Measurements from ENCODE around the gene HBE1.
"Not testable (repeated sequence)": the region's sequence is repeated elsewhere in the genome, so short reads cannot be mapped to it uniquely, and the experiment has no call there.

HBE1 gene

DNA sequence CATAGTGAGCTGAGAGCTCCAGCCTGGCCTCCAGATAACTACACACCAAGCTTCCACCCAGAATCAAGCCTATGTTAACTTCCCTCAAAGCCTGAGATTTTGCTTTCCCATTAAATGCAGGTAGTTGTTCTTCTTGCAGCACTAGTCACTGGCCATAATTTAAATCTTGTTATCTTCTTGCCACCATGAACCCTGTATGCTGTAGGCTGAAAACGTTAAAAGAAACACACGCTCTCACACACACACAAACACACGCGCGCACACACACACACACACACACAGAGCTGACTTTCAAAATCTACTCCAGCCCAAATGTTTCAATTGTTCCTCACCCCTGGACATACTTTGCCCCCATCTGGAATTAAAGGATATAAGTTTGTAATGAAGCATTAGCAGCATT, 16.3 kb downstream of the HBE1 start:
- DNase-seq (ENCODE audit: low read depth in 2 of 3, low spot score in 1 of 3): not testable (repeated sequence)

- no peak for DNase-seq (ENCODE audit: low read depth in 2 of 3, low spot score in 1 of 3)
Observed at GRCh38 chr11:5252919-5253265, 16.9 kb downstream of the HBE1 start.

DNA sequence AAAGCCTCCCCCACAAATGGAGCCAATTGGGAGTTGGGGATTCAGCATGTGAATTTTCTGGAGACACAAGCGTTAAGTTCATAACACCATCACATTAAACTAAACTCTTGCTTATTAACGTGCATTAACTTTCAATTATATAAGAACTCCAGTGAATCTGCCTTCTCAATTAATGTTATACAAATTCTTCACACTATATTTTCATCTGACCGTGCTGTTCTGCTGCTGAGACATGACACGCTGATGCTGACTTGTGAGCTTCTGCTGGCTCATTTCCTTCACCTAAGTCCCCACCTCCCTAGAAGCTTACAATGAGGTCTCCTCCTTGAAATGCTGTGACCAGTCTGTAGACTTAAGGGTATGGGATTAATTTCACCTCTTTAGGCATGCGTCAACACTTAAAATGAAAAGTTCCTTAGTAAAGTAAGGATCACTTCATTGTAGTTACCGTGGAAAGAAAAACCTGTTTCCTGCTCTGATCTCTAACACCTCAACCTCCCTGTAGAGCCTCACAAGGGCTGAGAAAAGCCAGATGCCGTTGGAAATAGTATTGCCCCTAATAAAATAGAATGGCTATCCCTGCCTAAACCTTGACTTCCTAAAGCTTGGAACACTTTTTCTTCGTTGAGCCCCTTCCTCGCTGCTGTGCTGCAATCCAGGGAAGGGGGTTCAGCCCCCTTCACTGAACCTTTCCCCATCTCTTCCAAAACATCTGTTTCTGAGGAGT, 17.4 kb downstream of the HBE1 start:
- no peak for DNase-seq (ENCODE audit: low read depth in 2 of 3, low spot score in 1 of 3)

GRCh38 chr11:5251746-5252145, 18.0 kb downstream of the HBE1 start:
- no peak for DNase-seq (ENCODE audit: low read depth in 2 of 3, low spot score in 1 of 3)

DNA sequence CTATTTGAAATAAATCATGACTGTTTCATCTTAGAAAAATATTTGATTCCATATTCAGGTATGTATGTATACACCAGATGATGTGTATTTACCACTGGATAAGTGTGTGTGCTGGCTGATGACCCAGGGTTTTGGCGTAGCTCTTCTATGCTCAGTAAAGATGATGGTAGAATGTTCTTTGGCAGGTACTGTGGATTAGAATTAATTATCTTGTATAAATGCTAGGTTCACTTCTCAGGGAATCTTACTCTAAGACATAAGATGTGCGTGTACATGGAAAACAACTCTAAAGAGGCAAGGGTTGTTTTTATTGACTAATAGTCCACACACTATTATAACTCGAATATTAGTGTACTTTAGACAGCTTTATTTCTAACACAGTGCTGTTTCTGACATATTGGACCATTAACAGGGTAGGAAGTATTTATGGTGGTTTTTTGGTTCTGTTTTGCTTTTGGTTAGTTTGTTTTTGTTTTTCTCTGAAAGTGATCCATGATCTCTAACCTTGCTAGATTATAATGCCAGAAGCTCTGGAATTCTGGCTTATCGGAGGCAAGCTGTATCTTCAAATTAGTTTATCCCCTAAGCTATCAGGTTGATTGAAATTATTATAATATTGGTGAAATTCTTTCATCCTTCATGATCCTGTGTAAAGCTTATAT, 19.1 kb downstream of the HBE1 start:
- DNase-seq (ENCODE audit: low read depth in 2 of 3, low spot score in 1 of 3): no peak

DNA sequence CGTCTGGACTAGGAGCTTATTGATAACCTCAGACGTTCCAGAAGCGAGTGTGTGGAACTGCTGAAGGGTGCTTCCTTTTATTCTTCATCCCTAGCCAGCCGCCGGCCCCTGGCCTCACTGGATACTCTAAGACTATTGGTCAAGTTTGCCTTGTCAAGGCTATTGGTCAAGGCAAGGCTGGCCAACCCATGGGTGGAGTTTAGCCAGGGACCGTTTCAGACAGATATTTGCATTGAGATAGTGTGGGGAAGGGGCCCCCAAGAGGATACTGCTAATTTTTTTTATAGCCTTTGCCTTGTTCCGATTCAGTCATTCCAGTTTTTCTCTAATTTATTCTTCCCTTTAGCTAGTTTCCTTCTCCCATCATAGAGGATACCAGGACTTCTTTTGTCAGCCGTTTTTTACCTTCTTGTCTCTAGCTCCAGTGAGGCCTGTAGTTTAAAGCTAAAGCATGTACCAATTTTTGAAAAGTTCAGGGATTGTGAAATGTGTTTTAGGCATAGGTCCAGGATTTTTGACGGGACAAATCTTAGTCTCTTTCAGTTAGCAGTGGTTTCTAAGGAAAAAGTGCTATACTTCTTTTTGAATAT, 19.8 kb downstream of the HBE1 start, which contains the start of gene HBG1:
Gene HBG1, minus strand, starts transcription at position 51 of the 590 bp plus-strand sequence. CDS start 53 bp downstream, outside the sequence.
- not testable (repeated sequence) for DNase-seq (ENCODE audit: low read depth in 2 of 3, low spot score in 1 of 3)

DNA sequence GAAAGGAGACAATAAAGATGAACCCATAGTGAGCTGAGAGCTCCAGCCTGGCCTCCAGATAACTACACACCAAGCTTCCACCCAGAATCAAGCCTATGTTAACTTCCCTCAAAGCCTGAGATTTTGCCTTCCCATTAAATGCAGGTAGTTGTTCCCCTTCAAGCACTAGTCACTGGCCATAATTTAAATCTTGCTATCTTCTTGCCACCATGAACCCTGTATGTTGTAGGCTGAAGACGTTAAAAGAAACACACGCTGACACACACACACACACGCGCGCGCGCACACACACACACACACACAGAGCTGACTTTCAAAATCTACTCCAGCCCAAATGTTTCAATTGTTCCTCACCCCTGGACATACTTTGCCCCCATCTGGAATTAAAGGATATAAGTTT, 21.2 kb downstream of the HBE1 start:
- not testable (repeated sequence) for DNase-seq (ENCODE audit: low read depth in 2 of 3, low spot score in 1 of 3)

DNA sequence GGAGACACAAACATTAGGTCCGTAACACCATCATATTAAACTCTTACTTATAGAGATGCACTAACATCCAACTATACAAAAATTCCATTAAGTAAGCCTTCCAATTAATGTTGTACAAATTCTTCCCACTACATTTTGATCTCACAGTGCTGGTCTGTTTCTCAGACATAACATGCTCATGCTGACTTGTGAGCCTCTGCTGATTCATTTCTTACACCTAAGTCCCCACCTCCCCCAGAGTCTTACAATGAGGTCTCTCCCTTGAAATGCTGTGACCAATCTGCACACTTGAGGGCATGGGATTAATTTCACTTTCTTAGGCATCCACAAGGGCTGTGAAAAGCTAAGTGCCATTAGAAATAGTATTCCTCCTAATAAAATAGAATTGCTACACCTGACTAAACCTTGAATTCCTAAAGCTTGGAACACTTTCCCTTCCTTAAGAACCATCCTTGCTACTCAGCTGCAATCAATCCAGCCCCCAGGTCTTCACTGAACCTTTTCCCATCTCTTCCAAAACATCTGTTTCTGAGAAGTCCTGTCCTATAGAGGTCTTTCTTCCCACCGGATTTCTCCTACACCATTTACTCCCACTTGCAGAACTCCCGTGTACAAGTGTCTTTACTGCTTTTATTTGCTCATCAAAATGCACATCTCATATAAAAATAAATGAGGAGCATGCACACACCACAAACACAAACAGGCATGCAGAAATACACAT, 22.1 kb downstream of the HBE1 start:
- no peak for DNase-seq (ENCODE audit: low read depth in 2 of 3, low spot score in 1 of 3)

DNA sequence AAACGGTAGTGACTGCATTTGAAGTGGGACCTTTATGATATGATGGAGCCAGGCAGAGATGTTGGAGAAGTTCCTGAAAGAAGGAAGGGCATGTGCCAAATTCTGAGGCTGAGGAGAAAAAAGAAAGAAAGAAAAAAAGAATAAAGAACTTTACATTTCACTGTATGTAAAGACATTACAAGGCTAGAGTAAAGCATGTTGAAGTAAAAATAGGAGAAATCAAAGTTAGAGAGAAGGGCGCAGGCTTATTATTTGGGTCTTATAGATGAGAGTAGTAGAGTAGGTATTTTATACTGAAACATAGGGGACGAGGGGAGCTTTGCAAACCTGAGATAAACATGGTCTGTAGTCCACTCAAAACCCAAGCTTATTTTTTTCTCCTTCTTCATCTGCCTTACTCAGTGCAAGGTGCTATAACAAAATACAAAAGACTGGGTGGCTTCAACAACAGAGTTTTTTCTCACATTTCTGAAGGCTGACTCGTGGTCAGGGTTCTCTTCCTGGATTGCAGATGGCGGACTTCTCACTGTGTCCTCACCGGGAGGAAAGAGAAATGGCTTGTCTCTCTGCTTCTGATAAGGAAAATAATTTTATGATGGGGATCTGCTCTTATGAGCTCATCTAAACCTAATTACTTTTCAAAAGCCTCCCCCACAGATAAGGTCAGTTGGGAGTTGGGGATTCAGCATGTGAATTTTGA, 22.8 kb downstream of the HBE1 start:
- no peak for DNase-seq (ENCODE audit: low read depth in 2 of 3, low spot score in 1 of 3)

- no peak for DNase-seq (ENCODE audit: low read depth in 2 of 3, low spot score in 1 of 3)
Observed at GRCh38 chr11:5245155-5245554, 24.6 kb downstream of the HBE1 start.

- no peak for DNase-seq (ENCODE audit: low read depth in 2 of 3, low spot score in 1 of 3)
Observed at GRCh38 chr11:5243816-5244180, 25.9 kb downstream of the HBE1 start.

GRCh38 chr11:5242933-5243815, 26.6 kb downstream of the HBE1 start:
- no peak for DNase-seq (ENCODE audit: low read depth in 2 of 3, low spot score in 1 of 3)

GRCh38 chr11:5242208-5242607, 27.5 kb downstream of the HBE1 start:
- no peak for DNase-seq (ENCODE audit: low read depth in 2 of 3, low spot score in 1 of 3)

DNA sequence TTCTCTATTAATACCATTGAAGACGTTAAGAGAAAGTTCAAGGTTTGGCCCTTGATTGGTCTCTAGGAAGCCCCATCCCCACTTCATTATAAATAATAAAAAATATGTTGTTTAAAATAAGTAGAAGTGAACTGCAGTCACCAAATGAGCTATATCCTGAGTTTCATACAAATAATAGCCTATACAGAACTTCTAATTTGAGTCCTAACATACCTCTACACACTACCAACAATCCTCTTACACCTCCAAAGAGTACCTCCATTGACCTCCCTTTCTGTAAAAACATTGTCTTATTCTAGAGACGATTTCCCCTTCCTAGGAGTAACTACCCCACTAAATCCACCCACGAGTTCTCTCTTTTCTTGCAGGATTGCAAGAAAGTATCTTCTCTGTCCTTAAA, 28.3 kb downstream of the HBE1 start:
- DNase-seq (ENCODE audit: low read depth in 2 of 3, low spot score in 1 of 3): no peak

GRCh38 chr11:5240458-5240857, 29.3 kb downstream of the HBE1 start:
- DNase-seq (ENCODE audit: low read depth in 2 of 3, low spot score in 1 of 3): no peak

GRCh38 chr11:5240056-5240455, 29.7 kb downstream of the HBE1 start:
- DNase-seq (ENCODE audit: low read depth in 2 of 3, low spot score in 1 of 3): no peak

GRCh38 chr11:5239046-5239445, 30.7 kb downstream of the HBE1 start:
- DNase-seq (ENCODE audit: low read depth in 2 of 3, low spot score in 1 of 3): no peak

DNA sequence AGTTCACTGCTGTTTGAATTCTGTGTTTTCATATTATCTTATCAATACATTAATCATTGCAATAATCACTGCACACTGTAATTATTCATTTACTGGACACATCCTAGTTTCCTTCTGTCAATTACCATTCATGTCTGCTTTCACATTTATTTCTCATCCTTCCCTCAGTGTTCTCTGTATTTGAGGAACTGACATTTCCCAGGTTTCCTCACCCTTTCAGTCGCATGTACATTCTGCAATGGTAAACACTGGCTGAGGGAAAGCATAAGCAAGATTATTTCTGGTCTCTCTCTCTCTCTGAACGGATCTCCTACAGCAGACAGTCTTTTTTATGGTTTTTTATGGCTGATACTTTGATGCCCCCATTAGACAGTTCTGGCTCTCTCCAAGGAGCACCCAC, 31.3 kb downstream of the HBE1 start:
- DNase-seq (ENCODE audit: low read depth in 2 of 3, low spot score in 1 of 3): no peak

GRCh38 chr11:5237420-5237819, 32.3 kb downstream of the HBE1 start:
- DNase-seq (ENCODE audit: low read depth in 2 of 3, low spot score in 1 of 3): no peak

DNA sequence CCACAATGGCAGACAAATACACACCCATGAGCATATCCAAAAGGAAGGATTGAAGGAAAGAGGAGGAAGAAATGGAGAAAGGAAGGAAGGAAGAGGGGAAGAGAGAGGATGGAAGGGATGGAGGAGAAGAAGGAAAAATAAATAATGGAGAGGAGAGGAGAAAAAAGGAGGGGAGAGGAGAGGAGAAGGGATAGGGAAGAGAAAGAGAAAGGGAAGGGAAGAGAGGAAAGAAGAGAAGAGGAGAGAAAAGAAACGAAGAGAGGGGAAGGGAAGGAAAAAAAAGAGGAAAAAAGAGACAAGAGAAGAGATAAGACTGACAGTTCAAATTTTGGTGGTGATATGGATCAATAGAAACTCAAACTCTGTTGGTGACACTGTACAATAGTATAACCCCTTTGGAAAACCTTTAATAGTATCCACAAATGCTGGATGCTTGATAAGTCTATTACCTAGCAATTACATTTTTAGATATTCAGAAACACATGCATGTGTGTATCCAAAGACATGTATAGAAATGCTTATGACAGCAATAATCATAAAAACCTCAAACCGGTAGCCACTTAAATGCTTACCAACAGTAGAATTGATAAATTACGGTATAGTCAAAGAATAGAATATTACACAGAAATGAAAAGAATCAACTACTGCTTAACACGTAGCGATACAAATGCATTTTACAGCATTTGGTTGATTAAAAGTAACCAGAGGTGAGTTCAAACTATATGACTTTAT, 34.2 kb downstream of the HBE1 start:
- DNase-seq (ENCODE audit: low read depth in 2 of 3, low spot score in 1 of 3): no peak

Data from stimulated activated CD4-positive, alpha-beta T cell treated with anti-CD3 and anti-CD28 coated beads, Interleukin-12 subunit alpha, Interleukin-12 subunit beta, amount 100 ng/mL, for 48 hours (primary cell).